ENCODE measurements around the gene APOB. TPM values are rescaled to one million over a fixed set of nuclear protein-coding genes. Genes with fewer than 3 reads are reported as not detected.

APOB gene
- total RNA-seq, 1 experiment from 2014 or later = not detected

DNA sequence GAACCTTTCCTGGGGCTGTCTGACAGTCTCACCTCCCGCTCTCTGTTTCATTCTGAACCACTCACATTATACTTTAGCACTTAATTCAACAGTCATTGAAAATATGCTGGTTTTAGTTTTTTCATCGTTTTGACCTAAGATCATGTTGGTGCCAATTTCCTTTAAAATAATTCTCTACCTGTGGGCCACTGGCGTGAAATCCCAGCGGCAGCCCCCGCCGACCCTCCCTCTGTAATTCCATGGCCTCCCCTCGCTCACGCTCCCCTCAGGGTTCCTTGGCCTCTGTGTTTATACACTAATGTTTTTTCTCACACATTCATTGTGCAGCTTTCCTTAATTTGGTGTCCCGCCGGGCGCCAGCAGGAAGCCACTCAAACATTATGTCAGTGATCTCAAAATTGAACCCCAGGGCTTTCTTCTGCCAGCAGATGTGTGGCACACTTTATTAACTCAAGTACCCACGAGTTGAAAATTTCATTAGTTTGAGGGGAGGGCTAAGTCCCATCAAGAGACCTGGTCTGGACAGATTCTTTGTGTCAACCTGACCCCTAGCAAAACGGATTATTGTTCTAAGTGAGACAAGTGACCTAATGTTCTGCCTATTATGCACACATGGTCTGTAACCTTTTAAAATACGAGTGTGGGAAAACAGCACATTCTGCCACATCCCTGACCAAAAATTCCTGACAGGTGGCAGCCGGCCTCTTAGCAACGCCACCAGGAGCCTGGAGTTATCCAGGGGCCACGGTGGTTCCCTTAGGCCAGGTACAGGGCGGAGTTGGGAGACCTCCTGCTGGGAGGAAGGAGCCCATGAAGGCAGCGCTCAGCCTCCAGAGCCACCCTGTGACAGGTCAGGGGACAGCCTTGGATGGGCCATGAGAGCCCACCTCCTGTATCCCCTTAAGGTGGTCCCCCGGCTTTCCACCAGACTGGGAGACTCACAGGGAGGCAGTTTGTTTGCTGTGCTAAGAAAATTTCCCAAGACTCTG lies 53.1 kb downstream of the APOB start:
- DNase-seq (ENCODE audit: low read depth in 1 of 2, low spot score in 2 of 2) = no peak
- Histone ChIP-seq H3K4me3 (no peak overlapping the region), H3K4me1 (replicated peaks) (no peaks in the 10 kb centered on the region), H3K36me3 (no peaks in the 10 kb centered on the region), H3K27me3 (replicated peaks) (no peaks in the 10 kb centered on the region), H3K27ac (no peak overlapping the region), H3K9me3 (replicated peaks) (no peaks in the 10 kb centered on the region)

DNA sequence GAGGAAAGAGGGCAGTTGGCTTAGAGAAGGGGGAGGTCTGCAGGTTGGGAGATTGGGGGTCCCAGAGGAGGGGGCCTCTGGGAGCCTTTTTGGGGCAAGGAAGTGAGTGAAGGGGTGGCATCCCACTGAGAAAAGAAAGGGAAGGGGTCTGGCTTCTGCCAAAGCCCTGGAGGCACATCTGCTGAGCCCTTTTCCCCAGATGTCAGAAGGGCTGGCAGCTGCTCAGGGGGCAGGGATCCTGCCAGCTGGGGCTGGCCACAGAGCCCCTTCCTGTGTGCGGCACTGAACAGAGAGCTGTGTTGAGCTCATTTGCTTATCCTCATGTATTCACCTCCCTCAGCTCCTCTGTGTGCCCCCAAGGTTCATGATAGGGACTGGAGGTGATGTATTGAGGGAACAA lies 54.5 kb downstream of the APOB start:
- DNase-seq (ENCODE audit: low read depth in 1 of 2, low spot score in 2 of 2) = no peak
- Histone ChIP-seq H3K4me3 (no peak overlapping the region), H3K36me3 (no peaks in the 10 kb centered on the region), H3K4me1 (replicated peaks) (no peaks in the 10 kb centered on the region), H3K27ac (no peak overlapping the region), H3K27me3 (replicated peaks) (no peaks in the 10 kb centered on the region), H3K9me3 (replicated peaks) (no peaks in the 10 kb centered on the region)

DNA sequence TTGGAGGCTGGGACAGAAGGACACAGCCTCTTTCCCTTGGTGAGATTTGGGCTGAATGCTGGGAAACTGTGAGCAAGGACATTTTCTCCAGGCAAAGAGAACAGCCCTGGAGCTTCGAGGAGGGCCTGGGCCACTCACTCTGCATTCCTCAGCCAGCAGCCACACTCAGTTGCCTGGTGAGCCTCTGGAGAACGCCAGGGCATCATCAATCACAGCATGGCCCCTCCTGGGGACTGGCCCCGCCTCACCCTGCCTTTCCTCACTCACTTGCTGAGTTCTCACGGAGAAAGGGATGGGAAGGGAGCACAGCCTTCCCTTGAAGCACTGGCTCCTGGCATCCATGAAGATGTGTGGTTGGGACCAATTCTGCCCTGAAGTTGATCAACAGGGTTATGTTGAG lies 55.0 kb downstream of the APOB start:
- no peak for DNase-seq (ENCODE audit: low read depth in 1 of 2, low spot score in 2 of 2)
- Histone ChIP-seq H3K9me3 (replicated peaks) (no peaks in the 10 kb centered on the region), H3K27ac (no peak overlapping the region), H3K4me3 (no peak overlapping the region), H3K27me3 (replicated peaks) (no peaks in the 10 kb centered on the region), H3K4me1 (replicated peaks) (no peaks in the 10 kb centered on the region), H3K36me3 (no peaks in the 10 kb centered on the region)

DNA sequence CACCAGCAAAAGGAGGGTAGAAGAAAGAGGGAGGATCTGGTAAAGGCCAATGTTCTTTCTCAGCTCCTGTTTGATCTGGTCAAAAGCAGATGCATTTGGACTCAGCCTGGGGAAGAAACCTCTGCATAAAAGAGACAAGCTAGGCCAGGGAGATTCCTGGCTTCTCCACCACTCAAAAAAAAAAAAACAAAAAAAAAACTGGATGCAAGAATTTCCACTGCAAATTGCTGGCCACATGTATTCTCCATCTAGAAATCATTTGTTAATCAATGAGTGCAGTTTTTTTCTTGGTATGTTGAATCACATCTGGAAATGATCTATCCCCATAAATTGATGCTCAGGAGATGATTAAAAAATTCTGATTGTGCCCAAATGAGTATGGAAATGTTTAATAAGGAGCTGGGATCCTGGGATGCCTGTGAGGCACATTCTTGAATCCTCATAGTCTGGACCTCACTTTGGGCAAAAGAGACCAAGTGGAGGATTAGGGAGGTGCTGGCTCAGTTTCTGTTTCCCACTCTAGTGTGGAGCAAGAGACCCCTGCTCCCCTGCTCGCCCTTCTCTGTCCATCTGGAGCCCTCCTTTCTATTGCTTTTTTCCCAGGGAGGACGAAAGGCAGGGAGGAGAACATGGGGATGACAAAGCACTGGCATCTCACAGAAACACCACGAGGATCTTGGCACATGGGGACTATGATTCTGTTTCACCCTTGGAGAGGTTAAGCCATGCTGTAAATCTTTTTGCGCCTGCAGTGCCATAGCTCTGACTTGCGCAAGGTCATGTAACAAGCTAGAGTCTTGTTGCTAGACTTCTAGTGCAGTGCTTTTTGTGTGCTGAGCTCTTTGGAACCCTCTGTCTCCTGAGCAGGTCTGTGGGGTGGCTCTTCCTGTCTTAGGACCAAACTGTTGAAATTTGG lies 57.6 kb downstream of the APOB start:
- Histone ChIP-seq H3K9me3 (replicated peaks) (no peaks in the 10 kb centered on the region), H3K4me3 (no peak overlapping the region), H3K27me3 (replicated peaks) (no peaks in the 10 kb centered on the region), H3K4me1 (replicated peaks) (no peaks in the 10 kb centered on the region), H3K36me3 (no peaks in the 10 kb centered on the region), H3K27ac (no peak overlapping the region)
- DNase-seq (ENCODE audit: low read depth in 1 of 2, low spot score in 2 of 2) = no peak

DNA sequence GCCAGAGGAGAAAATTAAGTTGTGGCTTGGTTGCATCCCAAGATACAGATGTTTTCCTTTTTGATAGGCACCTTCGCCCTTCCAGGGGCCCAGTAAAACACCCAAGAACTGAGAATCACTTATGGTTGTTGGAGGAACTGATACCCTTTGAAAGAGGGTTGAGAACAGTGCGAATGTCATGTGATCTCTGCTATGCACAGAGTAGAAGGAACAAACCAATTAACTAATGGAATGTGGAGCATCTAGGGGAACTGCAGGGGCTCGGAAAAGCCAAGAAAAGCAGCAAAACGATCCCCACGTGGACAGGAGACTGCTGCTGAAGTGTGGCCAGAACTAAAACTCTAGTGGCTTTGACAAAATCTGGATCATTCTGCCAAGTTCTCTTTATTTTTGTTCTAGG lies 58.8 kb downstream of the APOB start:
- no peak overlapping the region for H3K27ac ChIP-seq
- H3K27me3 ChIP-seq (replicated peaks) = no peaks in the 10 kb centered on the region
- H3K4me3 ChIP-seq = no peak overlapping the region
- H3K36me3 ChIP-seq = no peaks in the 10 kb centered on the region
- no peak for DNase-seq (ENCODE audit: low read depth in 1 of 2, low spot score in 2 of 2)
- H3K4me1 ChIP-seq (replicated peaks) = no peaks in the 10 kb centered on the region
- H3K9me3 ChIP-seq (replicated peaks) = no peaks in the 10 kb centered on the region

DNA sequence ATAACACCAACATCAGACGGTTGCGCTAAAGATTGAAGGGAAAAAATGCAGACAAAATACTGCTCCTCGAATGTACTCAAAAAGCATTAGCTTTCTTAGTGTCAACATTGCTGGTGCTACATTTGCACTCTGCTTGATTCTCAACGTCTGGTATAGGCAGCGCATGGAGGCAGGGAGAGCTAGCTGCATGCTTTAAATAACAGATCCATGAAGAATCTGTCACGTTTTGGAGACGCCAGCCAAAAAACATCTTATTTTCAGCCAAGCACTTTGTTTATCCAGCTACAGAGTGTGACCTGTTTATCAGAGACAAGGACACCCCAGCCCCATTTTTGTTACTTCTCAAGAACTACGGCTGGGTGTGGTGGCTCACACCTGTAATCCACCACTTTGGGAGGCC lies 59.5 kb downstream of the APOB start:
- Histone ChIP-seq H3K4me3 (no peak overlapping the region), H3K27ac (no peak overlapping the region), H3K9me3 (replicated peaks) (no peaks in the 10 kb centered on the region), H3K4me1 (replicated peaks) (no peaks in the 10 kb centered on the region), H3K27me3 (replicated peaks) (no peaks in the 10 kb centered on the region), H3K36me3 (no peaks in the 10 kb centered on the region)
- DNase-seq (ENCODE audit: low read depth in 1 of 2, low spot score in 2 of 2) = no peak

DNA sequence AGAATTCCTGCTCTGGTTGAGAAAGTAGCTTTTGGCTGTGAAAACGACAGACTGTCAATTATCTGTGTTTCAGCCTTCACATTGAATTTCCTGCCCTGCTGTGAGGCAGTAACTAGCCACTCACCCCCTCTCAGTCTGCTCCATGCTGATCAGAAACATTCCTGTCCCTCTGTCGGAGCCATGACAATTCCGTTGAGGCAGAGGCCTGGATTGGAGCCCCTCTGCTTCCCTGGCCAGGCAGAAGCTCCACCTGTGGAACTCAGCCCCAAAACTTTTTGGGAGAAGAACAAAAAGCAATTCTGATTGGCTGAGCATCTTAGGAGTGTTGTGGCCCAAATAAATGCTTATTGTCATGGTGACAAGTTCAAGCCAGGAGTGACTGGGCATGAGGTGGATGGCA lies 60.0 kb downstream of the APOB start:
- Histone ChIP-seq H3K4me1 (replicated peaks) (no peaks in the 10 kb centered on the region), H3K27ac (no peak overlapping the region), H3K36me3 (no peaks in the 10 kb centered on the region), H3K9me3 (replicated peaks) (no peaks in the 10 kb centered on the region), H3K27me3 (replicated peaks) (no peaks in the 10 kb centered on the region), H3K4me3 (no peak overlapping the region)
- no peak for DNase-seq (ENCODE audit: low read depth in 1 of 2, low spot score in 2 of 2)

DNA sequence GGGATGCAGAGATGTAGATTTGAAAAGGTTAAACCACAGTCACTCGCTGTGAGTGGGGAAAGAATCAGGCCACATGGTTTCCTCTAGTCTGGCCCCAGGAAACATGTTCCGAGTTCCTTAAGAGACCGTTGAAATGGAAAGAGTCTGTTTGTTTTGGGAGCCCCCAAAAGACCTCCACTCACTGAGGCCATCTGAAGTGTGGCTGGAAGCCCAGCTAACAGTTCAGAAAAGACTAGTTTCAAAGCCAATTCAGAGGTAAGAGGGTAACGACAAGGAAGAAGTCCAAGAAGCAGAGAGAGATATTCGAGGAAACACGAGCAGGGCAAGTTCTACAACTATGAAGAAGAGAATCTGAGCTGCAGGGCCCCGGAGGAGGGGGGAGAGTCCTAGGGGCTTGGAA lies 61.0 kb downstream of the APOB start:
- no peaks in the 10 kb centered on the region for H3K9me3 ChIP-seq (replicated peaks)
- no peak overlapping the region for H3K4me3 ChIP-seq
- no peaks in the 10 kb centered on the region for H3K27me3 ChIP-seq (replicated peaks)
- H3K4me1 ChIP-seq (replicated peaks) = no peaks in the 10 kb centered on the region
- no peak overlapping the region for H3K27ac ChIP-seq
- DNase-seq (ENCODE audit: low read depth in 1 of 2, low spot score in 2 of 2) = no peak
- H3K36me3 ChIP-seq = no peaks in the 10 kb centered on the region

DNA sequence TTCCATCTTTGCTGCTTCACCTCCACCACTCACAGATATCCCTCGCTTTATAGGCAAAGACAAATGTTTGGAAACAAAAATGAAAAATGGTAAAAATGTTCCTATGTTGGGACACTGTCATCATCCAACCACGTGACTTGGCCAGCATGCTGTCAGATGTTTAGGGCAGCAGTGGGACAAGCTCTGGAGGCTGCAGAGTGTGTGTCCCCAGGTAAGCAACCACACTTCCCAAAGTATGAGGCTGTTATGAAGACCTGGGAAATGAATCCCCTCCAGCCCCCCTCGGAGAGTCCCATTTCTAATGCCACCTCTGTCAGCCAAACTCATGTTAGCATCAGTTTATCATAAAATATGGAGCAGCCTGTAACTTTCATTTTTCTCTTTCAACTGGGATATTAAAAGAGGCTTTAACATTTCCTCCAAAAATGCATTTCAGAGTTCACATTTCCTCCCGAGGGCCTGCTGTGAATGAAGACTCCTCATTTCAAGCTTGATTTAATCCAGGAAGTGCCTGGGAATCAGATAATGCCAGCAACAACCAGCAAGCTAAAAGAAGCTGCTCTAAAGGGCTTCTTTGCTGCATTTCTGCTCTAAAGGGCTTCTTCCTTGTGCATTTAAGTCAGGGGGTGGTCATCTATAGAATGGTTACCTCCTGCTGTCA lies 66.2 kb downstream of the APOB start:
- Histone ChIP-seq H3K4me3 (no peak overlapping the region), H3K27me3 (replicated peaks) (no peaks in the 10 kb centered on the region), H3K9me3 (replicated peaks) (no peaks in the 10 kb centered on the region), H3K4me1 (replicated peaks) (no peaks in the 10 kb centered on the region), H3K36me3 (no peaks in the 10 kb centered on the region), H3K27ac (no peak overlapping the region)
- DNase-seq (ENCODE audit: low read depth in 1 of 2, low spot score in 2 of 2) = no peak

DNA sequence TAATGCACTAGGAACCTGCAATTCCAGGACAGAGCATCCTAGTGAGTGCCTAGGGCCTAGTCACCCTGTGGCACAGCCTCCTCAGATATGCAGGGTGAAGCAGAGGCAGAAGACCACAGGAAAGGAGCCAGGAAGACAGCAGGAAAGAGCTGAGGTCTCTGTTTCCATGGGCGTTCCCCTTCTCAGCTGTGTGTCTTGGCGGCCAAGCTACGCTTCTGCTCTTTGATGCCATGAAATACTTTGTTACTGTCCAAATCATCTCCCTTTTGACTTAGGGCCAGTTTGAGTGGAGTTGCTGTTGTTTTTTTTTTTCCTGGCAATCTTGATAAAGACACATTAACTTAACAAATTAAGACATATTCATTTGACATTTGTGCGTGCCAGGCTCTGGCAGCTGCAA lies 67.3 kb downstream of the APOB start:
- DNase-seq (ENCODE audit: low read depth in 1 of 2, low spot score in 2 of 2) = no peak
- Histone ChIP-seq H3K4me3 (no peak overlapping the region), H3K9me3 (replicated peaks) (no peaks in the 10 kb centered on the region), H3K36me3 (no peaks in the 10 kb centered on the region), H3K4me1 (replicated peaks) (no peaks in the 10 kb centered on the region), H3K27ac (no peak overlapping the region), H3K27me3 (replicated peaks) (no peaks in the 10 kb centered on the region)

DNA sequence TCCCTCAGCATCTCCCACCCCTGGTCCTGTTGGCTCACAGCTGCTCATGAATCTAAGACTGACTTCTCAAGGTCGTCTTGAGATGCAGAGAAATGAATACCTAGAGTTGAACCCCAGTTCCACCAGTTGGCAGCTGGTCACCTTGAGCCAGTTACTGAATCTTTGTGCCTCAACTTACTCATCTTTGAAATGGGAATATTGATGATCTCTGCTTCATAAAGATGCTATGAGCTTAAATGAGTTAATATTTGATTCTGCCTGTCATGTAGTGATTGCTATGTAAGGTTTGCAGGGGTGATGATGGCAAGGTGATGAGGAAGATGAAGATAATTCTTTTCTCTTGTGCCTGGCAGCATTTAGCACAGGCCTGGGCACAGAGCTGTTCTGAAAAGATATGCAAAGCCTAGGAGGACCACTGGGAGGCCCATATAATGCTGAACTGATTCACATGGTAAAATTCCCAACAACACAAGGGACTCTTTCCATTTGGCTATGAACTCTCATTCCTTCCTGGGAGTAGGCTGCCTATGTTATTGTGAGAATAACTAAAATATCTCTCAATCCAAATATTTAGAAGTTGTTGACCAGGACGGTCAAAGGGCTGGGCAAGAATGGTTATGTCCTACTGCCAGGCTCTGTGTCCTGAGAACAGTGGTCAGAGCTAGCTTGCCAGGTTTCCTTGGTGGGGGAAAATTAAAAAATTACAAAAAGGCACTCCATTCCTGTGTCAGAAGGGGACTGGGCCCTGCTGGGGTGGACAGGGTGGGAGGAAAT lies 70.9 kb downstream of the APOB start:
- Histone ChIP-seq H3K4me3 (no peak overlapping the region), H3K27ac (no peak overlapping the region), H3K4me1 (replicated peaks) (no peaks in the 10 kb centered on the region), H3K9me3 (replicated peaks) (no peaks in the 10 kb centered on the region), H3K36me3 (no peaks in the 10 kb centered on the region), H3K27me3 (replicated peaks) (no peaks in the 10 kb centered on the region)
- no peak for DNase-seq (ENCODE audit: low read depth in 1 of 2, low spot score in 2 of 2)

DNA sequence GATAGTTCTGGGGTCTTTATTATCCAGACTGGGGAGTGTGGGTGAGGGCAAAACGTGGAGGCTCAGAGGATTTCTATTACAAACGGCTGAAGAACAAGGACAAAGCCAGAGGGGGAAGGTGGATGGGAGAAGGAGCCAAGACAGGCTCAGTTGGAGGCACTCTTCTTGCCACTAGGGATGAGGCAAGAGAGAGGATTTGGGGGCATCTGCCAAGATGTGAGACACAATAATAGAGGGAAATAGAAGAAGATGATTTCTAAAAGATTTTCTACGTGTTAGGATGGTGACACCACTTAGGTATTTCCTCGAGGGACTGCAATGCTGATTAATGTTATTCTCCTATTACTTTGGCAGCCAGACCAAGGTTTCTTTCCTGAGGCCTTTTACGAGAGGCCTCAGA lies 71.8 kb downstream of the APOB start:
- no peak for DNase-seq (ENCODE audit: low read depth in 1 of 2, low spot score in 2 of 2)
- no peaks in the 10 kb centered on the region for H3K9me3 ChIP-seq (replicated peaks)

DNA sequence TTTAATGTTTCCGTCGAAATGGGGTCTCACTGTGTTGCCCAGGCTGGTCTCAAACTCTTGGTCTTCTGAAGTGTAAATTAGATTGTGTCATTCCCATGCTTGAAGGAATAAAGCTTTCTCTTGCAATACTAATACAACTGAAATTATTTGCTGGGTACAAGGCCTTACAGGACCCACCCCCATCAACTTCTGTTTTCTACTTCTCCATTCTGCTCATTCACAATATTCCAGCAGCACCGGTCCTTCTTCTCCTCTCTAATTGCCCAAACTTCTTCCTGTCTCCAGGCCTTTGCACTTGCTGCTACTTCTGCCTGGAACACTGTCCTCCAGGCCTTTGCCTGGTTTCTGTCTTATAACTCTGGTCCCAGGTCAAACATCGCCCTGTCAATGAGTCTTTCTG lies 73.8 kb downstream of the APOB start:
- no peak overlapping the region for H3K4me3 ChIP-seq
- no peaks in the 10 kb centered on the region for H3K9me3 ChIP-seq (replicated peaks)
- H3K27me3 ChIP-seq (replicated peaks) = peaks cover 6% of the 10 kb centered on the region; the same call in 1 of the 2 replicates
- H3K36me3 ChIP-seq = no peaks in the 10 kb centered on the region
- H3K27ac ChIP-seq = no peak overlapping the region
- no peak for DNase-seq (ENCODE audit: low read depth in 1 of 2, low spot score in 2 of 2)
- H3K4me1 ChIP-seq (replicated peaks) = no peaks in the 10 kb centered on the region

More for the DNA sequence above, 71.8 kb downstream of the APOB start:
- no peaks in the 10 kb centered on the region for H3K27me3 ChIP-seq (replicated peaks)
- no peaks in the 10 kb centered on the region for H3K36me3 ChIP-seq
- no peak overlapping the region for H3K4me3 ChIP-seq
- H3K4me1 ChIP-seq (replicated peaks) = no peaks in the 10 kb centered on the region
- no peak overlapping the region for H3K27ac ChIP-seq
